GM10266 (cell line): ENCODE data around the gene CSF1.

Source experiments
- DNase-seq: peaks from one replicate; pipeline ENCODE4 v3.0.0; 2012; ENCODE audit errors: extremely low spot score
- TF ChIP-seq, protein P1 (sequence below): IDR thresholded peaks from 2 replicates; pipeline ENCODE4 v1.5.1; 2012; ENCODE audit warnings: mild to moderate bottlenecking, low read depth; ENCODE audit not compliant: control insufficient read depth, insufficient read depth; ENCODE audit errors: missing control alignments

The CSF1 gene

GRCh38 chr1:109898842-109899241 is 11.8 kb upstream of the CSF1 start:
- TF ChIP-seq, protein P1, sequence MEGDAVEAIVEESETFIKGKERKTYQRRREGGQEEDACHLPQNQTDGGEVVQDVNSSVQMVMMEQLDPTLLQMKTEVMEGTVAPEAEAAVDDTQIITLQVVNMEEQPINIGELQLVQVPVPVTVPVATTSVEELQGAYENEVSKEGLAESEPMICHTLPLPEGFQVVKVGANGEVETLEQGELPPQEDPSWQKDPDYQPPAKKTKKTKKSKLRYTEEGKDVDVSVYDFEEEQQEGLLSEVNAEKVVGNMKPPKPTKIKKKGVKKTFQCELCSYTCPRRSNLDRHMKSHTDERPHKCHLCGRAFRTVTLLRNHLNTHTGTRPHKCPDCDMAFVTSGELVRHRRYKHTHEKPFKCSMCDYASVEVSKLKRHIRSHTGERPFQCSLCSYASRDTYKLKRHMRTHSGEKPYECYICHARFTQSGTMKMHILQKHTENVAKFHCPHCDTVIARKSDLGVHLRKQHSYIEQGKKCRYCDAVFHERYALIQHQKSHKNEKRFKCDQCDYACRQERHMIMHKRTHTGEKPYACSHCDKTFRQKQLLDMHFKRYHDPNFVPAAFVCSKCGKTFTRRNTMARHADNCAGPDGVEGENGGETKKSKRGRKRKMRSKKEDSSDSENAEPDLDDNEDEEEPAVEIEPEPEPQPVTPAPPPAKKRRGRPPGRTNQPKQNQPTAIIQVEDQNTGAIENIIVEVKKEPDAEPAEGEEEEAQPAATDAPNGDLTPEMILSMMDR: no peak
- DNase-seq: no peak

GRCh38 chr1:109901141-109901523 is 9.5 kb upstream of the CSF1 start:
- TF ChIP-seq, protein P1: no peak
- DNase-seq: no peak

DNA sequence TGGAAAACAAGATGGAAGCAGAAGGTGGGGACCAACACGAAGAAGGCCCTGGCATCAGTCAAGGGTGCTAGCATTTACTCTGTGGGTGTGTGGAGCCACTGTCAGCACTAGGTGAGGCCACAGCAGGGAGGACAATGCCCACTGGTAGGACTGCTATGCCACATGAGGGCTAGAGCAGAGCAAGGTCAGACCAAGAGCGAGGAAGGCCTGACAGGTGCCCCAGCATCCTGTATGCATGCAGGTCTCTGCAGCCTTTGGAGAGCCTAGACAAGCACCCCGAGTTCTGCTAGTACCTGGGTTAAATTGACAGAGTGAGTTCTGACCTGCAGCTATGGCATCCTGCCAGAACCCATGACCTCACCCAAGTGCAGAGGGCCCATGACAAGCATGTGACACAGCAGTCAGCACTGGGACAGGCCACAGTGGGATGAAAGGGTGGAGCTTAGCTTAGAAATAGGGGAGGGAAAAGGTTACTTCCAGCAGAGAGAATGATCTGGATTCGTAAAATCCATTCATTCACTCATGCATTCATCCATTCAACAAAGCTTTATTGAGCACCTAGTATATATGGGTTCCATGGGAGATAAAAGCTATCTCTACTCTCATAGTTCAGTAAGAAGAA is 9.0 kb upstream of the CSF1 start:
- TF ChIP-seq, protein P1: no peak
- no peak for DNase-seq

GRCh38 chr1:109902204-109902985 is 8.3 kb upstream of the CSF1 start:
- TF ChIP-seq, protein P1: no peak
- no peak for DNase-seq

DNA sequence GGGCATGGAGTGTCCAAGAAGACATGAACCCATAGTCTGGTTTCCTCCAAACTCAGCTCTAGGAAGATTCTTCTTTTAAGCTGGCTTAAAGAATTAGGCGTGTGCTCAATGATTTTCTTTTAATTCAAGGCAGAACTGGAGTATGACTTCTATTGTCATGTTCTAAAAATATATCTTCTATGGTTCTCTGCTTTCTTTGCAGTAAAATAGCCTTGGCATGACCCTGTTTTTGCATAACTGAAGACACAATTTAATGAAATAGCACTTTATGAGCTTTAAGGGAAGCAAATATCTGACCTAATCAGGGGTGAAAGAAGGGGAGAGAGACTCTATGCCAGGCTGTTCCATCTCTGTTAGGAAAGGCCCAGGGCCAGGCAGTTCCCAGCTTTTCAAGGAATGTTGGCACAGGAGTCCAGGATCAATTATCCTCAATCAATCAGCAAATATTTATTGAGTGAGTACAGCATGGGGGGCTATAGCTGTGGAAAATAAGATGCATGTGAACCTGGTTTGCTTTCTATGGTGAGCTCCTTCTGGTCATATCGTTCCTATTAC is 7.2 kb upstream of the CSF1 start:
- TF ChIP-seq, protein P1: no peak
- no peak for DNase-seq

DNA sequence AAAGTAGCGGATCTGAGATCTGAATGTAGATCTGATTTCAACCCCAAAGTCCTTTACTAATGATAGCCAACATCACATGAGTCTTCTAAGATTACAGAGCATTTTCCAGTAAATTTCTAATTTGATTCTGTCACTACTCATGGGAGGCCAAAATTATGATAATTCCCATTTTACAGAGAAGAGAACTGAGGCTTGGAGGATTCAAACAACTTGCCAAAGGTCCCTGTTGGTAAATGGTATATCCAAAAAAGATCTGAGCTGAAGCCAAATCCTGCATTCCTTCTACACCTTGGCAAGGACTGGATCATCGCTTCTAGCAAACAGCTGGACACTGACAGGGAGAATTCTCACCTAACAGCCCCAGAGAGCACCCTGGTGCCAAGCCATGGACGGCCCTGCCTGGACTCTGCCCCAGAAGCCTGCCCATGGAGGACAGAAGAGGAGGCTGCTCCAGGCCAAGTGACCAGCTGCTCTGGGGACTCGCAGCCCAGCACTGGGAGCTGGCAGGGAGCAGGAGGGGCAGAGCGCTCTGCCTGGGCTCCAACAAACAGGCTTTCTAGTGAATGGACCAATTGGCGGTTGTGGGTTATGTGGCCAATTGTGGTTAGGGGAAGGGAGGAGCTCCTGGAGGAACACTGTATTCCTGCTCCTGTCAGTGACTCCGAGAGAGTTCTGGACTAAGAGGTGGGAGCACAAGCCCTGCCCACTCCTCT is 6.4 kb upstream of the CSF1 start:
- no peak for DNase-seq

More for the DNA sequence above, 6.4 kb upstream of the CSF1 start:
- TF ChIP-seq, protein P1: no peak
